GM21515 (cell line): Measurements from ENCODE around the gene FOLR1.

Experiments
- ATAC-seq: cut with Tn5 transposase; IDR thresholded peaks from one replicate; pipeline ENCODE4 v1.9.1; 2021; ENCODE audit not compliant: unreplicated experiment

The FOLR1 gene

GRCh38 chr11:72234514-72234830, 42.5 kb downstream of the FOLR1 start:
- ATAC-seq: no peak

DNA sequence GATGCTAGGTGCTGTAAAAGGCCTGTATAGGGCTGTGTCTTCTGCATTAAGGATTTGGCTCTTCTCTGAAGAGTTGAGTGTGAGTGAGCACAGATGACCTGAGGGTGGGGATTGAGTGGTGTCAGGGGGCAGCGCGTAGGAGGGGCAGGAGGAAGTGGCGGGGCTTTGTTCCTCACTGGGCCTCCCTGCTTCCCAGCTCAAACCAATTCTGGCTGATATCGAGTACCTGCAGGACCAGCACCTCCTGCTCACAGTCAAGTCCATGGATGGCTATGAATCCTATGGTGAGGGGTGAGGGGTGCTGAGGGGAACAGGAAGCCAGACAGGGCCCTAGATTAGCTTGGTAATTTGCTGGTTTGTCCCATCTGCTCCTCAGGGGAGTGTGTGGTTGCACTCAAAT, 43.0 kb downstream of the FOLR1 start:
- ATAC-seq: no peak

GRCh38 chr11:72235351-72236057, 43.6 kb downstream of the FOLR1 start:
- no peak for ATAC-seq

- ATAC-seq: no peak
Observed at GRCh38 chr11:72236083-72236697, 44.2 kb downstream of the FOLR1 start.

DNA sequence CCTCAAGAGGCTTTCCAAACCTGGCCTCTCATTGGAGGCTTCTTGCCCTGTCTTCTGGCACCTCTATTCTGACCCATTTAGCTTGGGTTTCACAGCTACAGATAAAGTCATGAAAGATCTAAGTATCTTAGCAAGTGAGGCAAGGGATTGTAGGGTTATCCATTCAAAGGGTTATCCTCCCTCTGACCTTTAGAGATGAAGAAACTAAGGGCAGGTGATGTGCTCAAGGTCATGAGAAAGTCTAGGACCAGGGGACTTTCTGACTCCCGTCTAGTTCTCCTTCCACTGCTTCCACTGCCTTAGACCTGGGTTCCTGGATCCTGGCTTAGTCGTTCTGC, 44.8 kb downstream of the FOLR1 start:
- ATAC-seq: no peak

DNA sequence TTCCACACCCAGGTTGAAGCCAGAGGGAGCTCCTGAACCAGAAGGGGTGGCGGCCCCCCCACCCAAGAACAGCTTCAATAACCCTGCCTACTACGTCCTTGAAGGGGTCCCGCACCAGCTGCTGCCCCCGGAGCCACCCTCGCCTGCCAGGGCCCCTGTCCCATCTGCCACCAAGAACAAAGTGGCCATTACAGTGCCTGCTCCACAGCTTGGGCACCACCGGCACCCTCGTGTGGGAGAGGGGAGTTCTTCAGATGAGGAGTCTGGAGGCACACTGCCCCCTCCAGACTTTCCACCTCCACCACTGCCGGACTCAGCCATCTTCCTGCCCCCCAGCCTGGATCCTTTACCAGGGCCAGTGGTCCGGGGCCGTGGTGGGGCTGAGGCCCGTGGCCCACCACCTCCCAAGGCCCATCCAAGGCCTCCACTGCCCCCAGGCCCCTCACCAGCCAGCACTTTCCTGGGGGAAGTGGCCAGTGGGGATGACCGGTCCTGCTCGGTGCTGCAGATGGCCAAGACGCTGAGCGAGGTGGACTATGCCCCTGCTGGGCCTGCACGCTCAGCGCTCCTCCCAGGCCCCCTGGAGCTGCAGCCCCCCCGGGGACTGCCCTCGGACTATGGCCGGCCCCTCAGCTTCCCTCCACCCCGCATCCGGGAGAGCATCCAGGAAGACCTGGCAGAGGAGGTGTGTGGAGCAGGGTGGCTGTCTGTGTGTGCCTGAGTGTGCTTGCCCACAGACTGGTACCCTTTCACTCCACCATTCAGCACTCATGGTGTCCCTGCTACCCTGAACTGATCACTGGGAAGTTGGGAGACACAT, 45.4 kb downstream of the FOLR1 start:
- no peak for ATAC-seq

- ATAC-seq: no peak
Observed at GRCh38 chr11:72238040-72238450, 46.1 kb downstream of the FOLR1 start.

DNA sequence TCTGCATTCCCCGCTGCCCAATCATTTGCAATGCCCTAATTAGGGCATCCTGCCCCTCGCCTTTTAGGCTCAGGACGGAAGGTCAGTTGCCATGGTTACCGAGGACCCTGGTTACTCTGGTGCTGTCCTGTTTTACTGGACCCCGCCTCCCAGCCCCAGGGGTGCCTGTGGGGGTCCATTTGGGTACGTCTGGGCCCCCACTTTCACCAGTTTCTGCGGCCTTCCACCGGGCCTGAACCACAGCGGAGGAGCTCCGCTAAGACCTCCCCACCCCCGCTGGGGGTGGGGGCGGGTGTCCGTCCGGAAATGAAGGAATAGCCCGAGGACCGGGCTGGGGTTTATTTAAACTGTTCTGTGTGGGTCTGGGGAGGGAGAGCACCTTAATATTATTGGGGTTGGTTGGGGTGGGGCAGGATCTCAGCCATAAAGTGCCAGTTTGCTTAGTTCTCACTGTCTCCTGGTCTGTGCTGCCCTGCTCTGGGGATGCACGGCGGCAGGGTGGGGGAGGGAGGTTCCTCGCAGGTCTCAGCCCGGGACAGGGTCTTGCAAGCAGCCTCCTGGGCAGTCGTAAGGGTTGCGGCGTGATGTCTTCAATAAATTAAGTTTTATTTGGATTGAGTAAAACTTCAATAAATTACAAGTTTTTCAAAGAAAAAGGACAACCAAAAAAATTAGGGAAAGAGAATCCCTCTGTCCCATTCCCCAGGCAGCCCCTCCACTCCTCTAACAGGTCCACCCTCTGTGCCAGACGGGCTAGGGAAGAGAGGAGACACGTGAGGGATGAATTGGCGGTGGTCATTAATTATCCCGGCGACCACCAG, 46.8 kb downstream of the FOLR1 start:
- ATAC-seq: no peak

DNA sequence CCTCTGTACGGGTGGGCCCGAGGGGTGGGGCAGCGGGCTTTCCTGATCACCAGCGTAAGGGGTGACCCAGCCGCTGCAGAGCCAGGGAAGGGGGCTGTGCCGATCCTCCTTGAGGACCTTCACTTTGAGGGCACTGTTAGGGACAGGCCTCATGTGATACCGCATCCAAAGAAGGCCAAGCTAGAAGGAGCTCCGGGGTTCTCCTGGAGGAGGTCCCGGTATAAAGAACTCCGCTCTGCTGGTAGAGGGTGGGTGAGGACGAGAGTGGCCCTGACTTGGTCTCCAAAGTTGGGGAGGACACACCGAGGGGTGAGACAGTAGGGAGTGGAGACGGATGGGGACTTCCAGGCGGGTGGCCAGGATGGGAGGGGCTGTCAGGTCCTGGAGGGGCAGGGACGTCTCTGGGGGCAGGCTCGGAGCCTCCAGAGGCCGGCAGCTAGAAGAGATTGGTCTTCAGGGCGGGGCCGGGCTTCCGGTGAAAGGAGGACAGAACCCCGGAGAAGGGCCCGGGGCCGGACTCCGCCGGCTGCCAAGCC, 47.4 kb downstream of the FOLR1 start:
- ATAC-seq: no peak

- ATAC-seq: no peak
Observed at GRCh38 chr11:72239849-72240460, 48.0 kb downstream of the FOLR1 start.

DNA sequence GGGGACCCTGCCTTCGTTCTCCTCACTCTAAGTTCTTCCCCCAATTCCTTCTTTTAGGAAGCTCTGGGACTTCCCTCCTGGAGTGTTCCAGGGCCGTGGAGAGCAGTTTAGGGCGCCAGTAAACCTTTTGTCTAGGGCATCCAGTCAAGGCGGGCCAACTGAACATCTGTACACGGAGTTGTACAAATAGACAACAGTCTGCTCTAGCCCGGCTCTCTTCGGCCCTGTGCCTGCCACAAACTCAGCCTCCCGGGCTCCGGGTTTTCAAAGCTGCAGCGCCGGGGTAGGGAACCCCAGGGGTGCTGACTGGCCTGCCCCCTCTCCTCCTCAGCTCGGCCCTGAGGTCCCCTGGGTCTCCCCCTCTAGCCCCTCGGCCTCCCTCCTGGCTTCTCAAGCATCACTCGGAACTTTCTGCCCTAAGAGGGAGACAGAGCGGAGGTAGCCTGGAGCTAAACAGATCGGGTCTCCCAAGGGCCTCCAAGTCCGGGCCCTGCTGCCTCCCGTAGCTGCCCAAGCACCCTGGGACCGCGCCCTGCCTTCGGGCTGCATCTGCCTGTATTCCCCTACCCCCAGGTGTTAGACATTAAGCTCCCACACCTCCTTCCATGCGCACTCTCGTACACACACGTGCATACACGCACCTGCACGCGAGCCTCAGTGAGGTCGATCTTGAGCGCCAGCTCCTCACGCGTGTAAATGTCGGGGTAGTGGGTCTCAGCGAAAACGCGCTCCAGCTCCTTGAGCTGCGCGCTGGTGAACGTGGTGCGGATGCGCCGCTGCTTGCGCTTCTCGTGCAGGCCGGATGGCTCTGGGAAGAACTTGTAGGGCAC, 48.7 kb downstream of the FOLR1 start:
- ATAC-seq: no peak

GRCh38 chr11:72241291-72241781, 49.4 kb downstream of the FOLR1 start:
- no peak for ATAC-seq

- no peak for ATAC-seq
Observed at GRCh38 chr11:72242141-72242540, 50.2 kb downstream of the FOLR1 start.

GRCh38 chr11:72243173-72244059, 51.5 kb downstream of the FOLR1 start:
- no peak for ATAC-seq

GRCh38 chr11:72244060-72244360, 52.1 kb downstream of the FOLR1 start, which contains the start of gene PHOX2A:
Gene PHOX2A (minus strand): TSS chr11:72244176. CDS start chr11:72244004, 172 bp downstream.
- ATAC-seq: no peak

GRCh38 chr11:72244361-72245262, 52.7 kb downstream of the FOLR1 start:
- no peak for ATAC-seq

- ATAC-seq: no peak
Observed at GRCh38 chr11:72245263-72245816, 53.4 kb downstream of the FOLR1 start.
